Ovary (tissue), 10 donors: ENCODE data around the gene ITFG1. TPM values are rescaled to one million over a fixed set of nuclear protein-coding genes. Genes with fewer than 3 reads are reported as not detected.

Experiments
- DNase-seq, 5 donors: peaks; one replicate each; pipeline ENCODE4 v3.0.0-alpha.2; 2019 to 2020
- H3K27ac ChIP-seq, 2 donors: fragments of 200-600 bp; one replicate each; pipeline versions ENCODE4 v1.5.1 to v1.8.0; 2019 to 2022
- H3K27me3 ChIP-seq: fragments of 200-600 bp; one replicate; pipeline ENCODE4 v1.8.0; 2022
- H3K36me3 ChIP-seq: fragments of 200-600 bp; sonication (generic); one replicate; pipeline ENCODE4 v1.5.1; 2019
- H3K4me1 ChIP-seq: one replicate; pipeline ENCODE4 v1.8.1; 2013; ENCODE audit warnings: mild to moderate bottlenecking, moderate library complexity; ENCODE audit not compliant: insufficient read depth
- H3K4me3 ChIP-seq: fragments of 200-600 bp; sonication (generic); one replicate; pipeline ENCODE4 v1.5.1; 2017
- H3K9me3 ChIP-seq, 2 donors: fragments of 200-600 bp in 1 of 2; sonication (generic) in 1 of 2; one replicate each; pipeline versions ENCODE4 v1.5.1 to v1.8.1; 2013 to 2019; ENCODE audit warnings: mild to moderate bottlenecking in 1 of 2, moderate library complexity in 1 of 2
- EP300 ChIP-seq: sonication (generic); formaldehyde crosslinking; IDR thresholded peaks from one replicate; pipeline ENCODE4 v1.6.1; 2017; ENCODE audit warnings: antibody characterized with exemption
- POLR2A ChIP-seq: fragments of 450-650 bp; IDR thresholded peaks from one replicate; pipeline ENCODE4 v1.6.1; 2017; ENCODE audit warnings: antibody characterized with exemption, mild to moderate bottlenecking, moderate library complexity
- WGBS, 3 donors: extraction: QIAGEN DNeasy Blood & Tissue Kit in 1 of 3; methylation state at CpG; one replicate each; pipeline versions ENCODE4 v1.1.5 to v1.1.7; 2013 to 2017; 5-methylcytosine and 5-hydroxymethylcytosine counted together
- intact Hi-C, 4 donors: fragments of 100-400 bp; cut with DNase I; formaldehyde crosslinking; loops; one replicate each; pipeline versions ENCODE4 v1.11.0 to v1.15.1; 2022 to 2023
- long read RNA-seq, 3 donors: library from polyadenylated mRNA in 2 of 3; unstranded in 2 of 3; transcript quantifications; one replicate each; pipeline ENCODE4 v2.0.0 and lab custom pipeline, GENCODE V29; 2021 to 2026
- polyA plus RNA-seq, 2 donors: library from polyadenylated mRNA; stranded (reverse); fragments of 200-250 nt in 1 of 2; fragments of 350-450 nt in 1 of 2; fragmentation: Illumina TruSeq in 1 of 2; extraction: RNeasy Lipid Tissue Mini Kit (QIAGEN cat#74804) in 1 of 2; gene quantifications; one replicate each; pipeline ENCODE4 v1.2.3, GENCODE V29; 2013 to 2014
- total RNA-seq, 7 donors: library from RNA; depleted of rRNA in 2 of 7; stranded (reverse); fragments of >200 nt in 2 of 7; fragmentation: NEBNext Ultra II Directional in 3 of 7; extraction: Animal tissue kit (Norgen Biotek cat#: 25700) in 3 of 7; gene quantifications; one replicate each; pipeline versions ENCODE4 v1.1.0 to v1.2.4, GENCODE V29; 2016 to 2023
- TF ChIP-seq, protein P1 (sequence below), 3 donors: fragments of 450-650 bp in 2 of 3; fragments of 200-600 bp in 1 of 3; IDR thresholded peaks; one replicate each; pipeline versions ENCODE4 v1.5.1 to v1.8.0; 2016 to 2022; ENCODE audit warnings: antibody characterized with exemption in 3 of 3, mild to moderate bottlenecking in 1 of 3
- donor health status: DM: no; HTN: no; CAD: no; lungs with moderate emphysema.
- donor health status: DM: no; HTN: no; CAD: no.
- donor health status: Bipolar disorder and iron deficiency.
- donor health status: DM: yes; HTN: yes; CAD: no.
- donor health status: DM: no; HTN: no; CAD: no.
- donor health status: DM: yes; HTN: yes; CAD: no.

Gene ITFG1
- total RNA-seq, result 10 to 100 TPM; 34.4 to 45.3 (median 37.5) TPM
- polyA plus RNA-seq, result 100 to 1,000 TPM in 1 of 2 donors, 10 to 100 TPM in 1; 41.5 to 123 TPM
- long read RNA-seq, donor 1, transcript ITFG1-201 (18 exons, 3,400 nt), result major isoform, 130 of 157 reads
- long read RNA-seq, donor 1, partial matches to known transcripts, result 7 of 157 reads
- long read RNA-seq, donor 1, other reads (novel, unspliced or antisense), result 20 of 157 reads
- long read RNA-seq, donor 2, transcript ITFG1-201 (18 exons, 3,400 nt), result major isoform, 26 of 204 reads
- long read RNA-seq, donor 2, partial matches to known transcripts, result 167 of 204 reads
- long read RNA-seq, donor 2, other reads (novel, unspliced or antisense), result 10 of 204 reads
- long read RNA-seq, donor 3, transcript ITFG1-201 (18 exons, 3,400 nt), result major isoform, 102 of 125 reads
- long read RNA-seq, donor 3, partial matches to known transcripts, result 4 of 125 reads
- long read RNA-seq, donor 3, other reads (novel, unspliced or antisense), result 18 of 125 reads

DNA sequence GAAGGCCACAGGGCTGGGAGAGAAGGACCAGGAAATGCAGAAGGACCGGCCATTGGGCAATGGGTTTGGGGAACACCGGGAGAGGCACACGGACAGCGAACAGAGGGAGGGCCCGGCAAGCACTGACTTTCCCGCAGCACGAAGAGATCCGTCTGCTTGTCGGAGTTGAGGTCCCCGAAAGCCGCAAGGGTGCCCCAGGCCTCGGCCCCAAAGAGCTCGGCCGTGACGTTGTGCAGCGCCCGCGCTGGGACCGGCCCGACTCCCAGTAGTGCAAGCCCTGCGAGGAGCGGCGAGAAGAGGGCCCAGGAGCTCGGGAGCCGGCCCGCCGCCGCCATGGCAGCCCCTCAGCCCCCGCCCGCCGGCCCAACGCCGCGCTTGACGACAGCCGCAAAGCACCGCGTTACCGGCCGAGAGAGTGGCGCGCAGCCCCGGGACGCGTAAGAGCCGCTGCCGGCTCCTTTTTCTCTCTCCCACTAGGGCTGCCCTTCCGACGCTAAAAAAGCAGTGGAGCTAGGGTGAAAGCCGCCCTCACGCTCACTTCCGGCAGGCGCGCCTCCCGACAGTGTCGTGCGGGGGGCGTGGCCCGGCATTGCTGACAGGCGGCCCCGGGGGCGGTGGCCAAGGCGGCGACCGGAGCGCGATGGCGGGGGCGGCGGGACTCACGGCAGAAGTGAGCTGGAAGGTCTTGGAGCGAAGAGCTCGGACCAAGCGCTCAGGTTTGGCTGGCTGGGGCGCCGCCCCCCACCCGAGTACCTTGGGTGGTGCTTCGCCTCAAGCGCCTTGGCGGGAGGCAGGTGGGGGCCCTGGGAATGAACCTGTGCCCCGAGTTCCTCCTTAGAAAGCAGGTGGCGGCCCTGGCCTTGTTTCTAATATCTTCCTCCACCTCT, at the start of gene ITFG1, which contains the start of gene PHKB:
TSS of gene ITFG1 (minus strand) at position 353 of the 887 bp plus-strand sequence. CDS start at position 335, 18 bp downstream.
TSS of gene PHKB (plus strand) at position 621 of the 887 bp plus-strand sequence. CDS start at position 641, 20 bp downstream.
- peaks cover 13% of the 10 kb centered on the region for H3K4me1 ChIP-seq
- 0% methylated on average over 54 to 82 of the region's 82 CpGs for WGBS, 3 donors
- no peaks in the 10 kb centered on the region for H3K27me3 ChIP-seq
- peak; percentile 86 to 93 (median 91) for DNase-seq
- peak within 1 kb of the TSS; percentile 97 to 99 for H3K27ac ChIP-seq
- no peaks in the 10 kb centered on the region for H3K9me3 ChIP-seq
- H3K36me3 ChIP-seq, result no peaks in the 10 kb centered on the region
- intact Hi-C loops, result no loop called here
- peak; percentile 45 for TF ChIP-seq POLR2A
- TF ChIP-seq, protein P1, sequence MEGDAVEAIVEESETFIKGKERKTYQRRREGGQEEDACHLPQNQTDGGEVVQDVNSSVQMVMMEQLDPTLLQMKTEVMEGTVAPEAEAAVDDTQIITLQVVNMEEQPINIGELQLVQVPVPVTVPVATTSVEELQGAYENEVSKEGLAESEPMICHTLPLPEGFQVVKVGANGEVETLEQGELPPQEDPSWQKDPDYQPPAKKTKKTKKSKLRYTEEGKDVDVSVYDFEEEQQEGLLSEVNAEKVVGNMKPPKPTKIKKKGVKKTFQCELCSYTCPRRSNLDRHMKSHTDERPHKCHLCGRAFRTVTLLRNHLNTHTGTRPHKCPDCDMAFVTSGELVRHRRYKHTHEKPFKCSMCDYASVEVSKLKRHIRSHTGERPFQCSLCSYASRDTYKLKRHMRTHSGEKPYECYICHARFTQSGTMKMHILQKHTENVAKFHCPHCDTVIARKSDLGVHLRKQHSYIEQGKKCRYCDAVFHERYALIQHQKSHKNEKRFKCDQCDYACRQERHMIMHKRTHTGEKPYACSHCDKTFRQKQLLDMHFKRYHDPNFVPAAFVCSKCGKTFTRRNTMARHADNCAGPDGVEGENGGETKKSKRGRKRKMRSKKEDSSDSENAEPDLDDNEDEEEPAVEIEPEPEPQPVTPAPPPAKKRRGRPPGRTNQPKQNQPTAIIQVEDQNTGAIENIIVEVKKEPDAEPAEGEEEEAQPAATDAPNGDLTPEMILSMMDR (IDR thresholded peaks at IDR 0.05), result no peak
- H3K4me3 ChIP-seq, result peak within 1 kb of the TSS; percentile 81

DNA sequence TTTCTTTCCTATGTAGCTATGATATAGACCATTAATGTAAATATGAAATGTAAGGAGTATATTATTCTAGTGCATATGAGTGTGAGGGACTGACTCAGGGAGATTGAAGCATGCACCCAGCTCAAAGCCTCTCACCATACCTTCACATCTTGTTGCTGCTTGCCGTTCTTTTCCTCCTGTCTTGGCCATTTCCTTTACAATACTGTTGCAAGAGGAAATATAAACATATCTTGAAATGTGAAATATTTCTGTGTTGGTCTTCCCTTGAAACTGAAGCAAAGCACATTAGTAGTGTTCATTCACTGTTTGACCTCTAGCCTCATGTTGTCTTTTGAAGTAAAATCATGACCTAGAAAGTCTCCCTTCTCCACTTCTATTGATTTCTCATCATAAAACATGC, 46.8 kb upstream of the ITFG1 start:
- intact Hi-C loops, result no loop called here
- Histone ChIP-seq H3K4me3 (no peak overlapping the region), H3K36me3 (no peaks in the 10 kb centered on the region), H3K4me1 (no peaks in the 10 kb centered on the region), H3K27ac (no peak overlapping the region), H3K9me3 (no peaks in the 10 kb centered on the region), H3K27me3 (no peaks in the 10 kb centered on the region)
- 58 to 63% (median 58%) methylated on average over 1 of the region's 1 CpG for WGBS, 3 donors
- TF ChIP-seq, protein P1 (IDR thresholded peaks at IDR 0.05), result no peak
- TF ChIP-seq EP300 (no peak), POLR2A (no peak)
- DNase-seq, result no peak

DNA sequence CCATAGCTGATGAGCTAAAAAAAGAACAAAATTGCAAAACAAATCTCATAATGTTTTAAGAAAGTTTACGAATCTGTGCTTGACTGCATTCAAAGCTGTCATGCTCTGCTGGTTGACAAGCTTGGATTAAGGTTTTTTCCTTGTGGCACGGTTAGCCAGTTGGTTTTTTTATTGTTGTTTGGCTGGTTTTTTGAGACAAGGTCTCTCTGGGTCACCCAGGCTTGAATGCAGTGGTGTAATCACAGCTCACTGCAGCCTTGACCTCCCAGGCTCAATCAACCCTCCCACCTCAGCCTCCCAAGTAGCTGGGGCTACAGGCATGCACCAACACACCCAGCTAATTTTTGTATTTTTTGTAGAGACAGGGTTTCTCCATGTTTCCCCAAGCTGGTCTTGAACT, 45.9 kb upstream of the ITFG1 start:
- H3K36me3 ChIP-seq, result no peaks in the 10 kb centered on the region

DNA sequence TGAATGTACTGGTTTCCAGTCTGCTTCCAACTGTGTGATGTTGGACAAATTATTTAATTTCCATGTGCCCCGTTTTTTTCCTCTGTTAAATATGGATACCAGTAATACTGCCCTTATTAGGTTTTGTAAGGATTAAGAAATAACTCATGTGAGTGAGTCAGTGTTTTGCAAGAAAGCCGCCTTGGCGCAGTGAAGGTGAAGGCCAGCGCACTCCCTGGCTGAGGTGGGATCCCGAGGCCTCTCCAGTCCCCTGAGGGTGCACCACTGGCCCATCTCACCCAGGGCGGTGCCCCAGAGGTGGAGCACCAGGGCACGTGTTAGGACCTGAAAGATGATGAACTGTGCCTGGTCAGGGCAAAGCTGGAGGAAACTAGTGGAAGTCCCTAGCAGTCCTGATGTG, 43.7 kb upstream of the ITFG1 start:
- H3K9me3 ChIP-seq, result no peaks in the 10 kb centered on the region
- no peaks in the 10 kb centered on the region for H3K36me3 ChIP-seq
- H3K4me3 ChIP-seq, result no peak overlapping the region
- TF ChIP-seq, protein P1 (IDR thresholded peaks at IDR 0.05), result no peak
- no peak for TF ChIP-seq POLR2A
- TF ChIP-seq EP300, result no peak
- intact Hi-C loops, result no loop called here
- H3K4me1 ChIP-seq, result no peaks in the 10 kb centered on the region
- H3K27me3 ChIP-seq, result no peaks in the 10 kb centered on the region
- no peak for DNase-seq
- WGBS, 3 donors, result 94 to 97% (median 96%) methylated on average over 7 of the region's 7 CpGs
- no peak overlapping the region for H3K27ac ChIP-seq

More for the DNA sequence above, 45.9 kb upstream of the ITFG1 start:
- no peak overlapping the region for H3K27ac ChIP-seq
- DNase-seq, result no peak
- no peaks in the 10 kb centered on the region for H3K4me1 ChIP-seq
- H3K9me3 ChIP-seq, result no peaks in the 10 kb centered on the region
- TF ChIP-seq, protein P1 (IDR thresholded peaks at IDR 0.05), result no peak
- TF ChIP-seq POLR2A, result no peak
- no peak for TF ChIP-seq EP300
- no peak overlapping the region for H3K4me3 ChIP-seq
- intact Hi-C loops, result no loop called here
- no peaks in the 10 kb centered on the region for H3K27me3 ChIP-seq
- 35 to 61% (median 38%) methylated on average over 2 of the region's 2 CpGs for WGBS, 3 donors
